K562 (cell line): ENCODE data around the gene RIC3. TPM values are rescaled to one million over a fixed set of nuclear protein-coding genes. Genes with fewer than 3 reads are reported as not detected.

Experiments used
- ATAC-seq: fragments of 200-7000 bp; cut with Tn5 transposase; 3 replicates; pipeline ENCODE4 v1.9.1; 2020; ENCODE audit warnings: moderate library complexity
- BruUV-seq: library from RNA; stranded (reverse); fragments of 400-500 nt; replicated peaks from 2 replicates; lab custom pipeline; 2021; lab: Mats Ljungman, UMichigan
- CTCF ChIA-PET: fragments of 300-600 bp; formaldehyde crosslinking; extraction: SDS; loops from one replicate; lab custom pipeline; 2021; ENCODE audit warnings: low intra/inter-chr PET ratio; lab: Yijun Ruan, JAX
- POLR2A ChIA-PET: fragments of 300-600, 350-650 bp; sonication (Branson Sonifier 250); formaldehyde crosslinking; extraction: SDS; loops from one replicate; lab custom pipeline; 2021; ENCODE audit warnings: antibody characterized with exemption, inconsistent platforms; lab: Yijun Ruan, JAX
- DNase-seq, 4 experiments: peaks; one replicate each; pipeline versions ENCODE4 v3.0.0 to v3.0.0-alpha.2; 2011 to 2018; ENCODE audit warnings: low spot score in 3 of 4, mixed read lengths in 3 of 4; ENCODE audit errors: extremely low read depth in 1 of 4
- FAIRE-seq: peaks from 2 replicates; lab custom pipeline; 2011; peaks lifted over from hg19 to GRCh38; lab: Jason Lieb, UNC
- H2AFZ ChIP-seq: 2 replicates; pipeline ENCODE4 v1.6.0; 2011; ENCODE audit warnings: low read depth, low read length, control low read depth, inconsistent platforms
- H3K27ac ChIP-seq: fragments of 200-600 bp; 3 replicates; pipeline ENCODE4 v1.8.0; 2011; ENCODE audit warnings: low read depth, mild to moderate bottlenecking, control low read depth, inconsistent platforms, low read length, moderate library complexity, mixed read lengths; ENCODE audit errors: extremely low read depth
- H3K27me3 ChIP-seq, 2 experiments: fragments of 300-600 bp in 1 of 2; 2 replicates in 1 of 2; 3 replicates in 1 of 2; pipeline versions ENCODE4 v1.6.0 to v1.8.0; 2011; ENCODE audit warnings: inconsistent platforms in 2 of 2, low read length in 2 of 2, mild to moderate bottlenecking in 1 of 2, mixed read lengths in 1 of 2, moderate library complexity in 1 of 2; ENCODE audit not compliant: control insufficient read depth in 2 of 2, insufficient read depth in 2 of 2
- H3K36me3 ChIP-seq: fragments of 300-600 bp; 3 replicates; pipeline ENCODE4 v1.8.0; 2011; ENCODE audit warnings: mild to moderate bottlenecking, low read length, inconsistent platforms; ENCODE audit not compliant: control insufficient read depth, insufficient read depth
- H3K4me1 ChIP-seq, 2 experiments: fragments of 200-600 bp in 1 of 2; replicated peaks in 1 of 2; 2 replicates in 1 of 2; 3 replicates in 1 of 2; pipeline versions ENCODE4 v1.5.1 to v1.8.0; 2011; ENCODE audit warnings: inconsistent platforms in 2 of 2, low read length in 2 of 2, mild to moderate bottlenecking in 1 of 2, mixed read lengths in 1 of 2, moderate library complexity in 1 of 2; ENCODE audit not compliant: control insufficient read depth in 2 of 2, insufficient read depth in 2 of 2
- H3K4me2 ChIP-seq: 2 replicates; pipeline ENCODE4 v1.6.1; 2011; ENCODE audit warnings: low read length, control low read depth, inconsistent platforms, mixed read lengths; ENCODE audit not compliant: insufficient read depth
- H3K4me3 ChIP-seq: fragments of 200-600 bp; sonication (generic), shearing (Covaris generic); 2 replicates; pipeline ENCODE4 v1.5.1; 2016; ENCODE audit warnings: control low read depth, inconsistent platforms
- H3K79me2 ChIP-seq: fragments of 200-600 bp; 3 replicates; pipeline ENCODE4 v1.8.0; 2011; ENCODE audit warnings: low read length, inconsistent platforms; ENCODE audit not compliant: control insufficient read depth, insufficient read depth
- H3K9ac ChIP-seq, 2 experiments: 2 replicates each; pipeline versions ENCODE4 v1.6.0 to v1.6.1; 2011; ENCODE audit warnings: low read depth in 2 of 2, low read length in 2 of 2, control low read depth in 1 of 2, inconsistent platforms in 1 of 2, mild to moderate bottlenecking in 1 of 2, mixed read lengths in 1 of 2; ENCODE audit not compliant: insufficient read depth in 1 of 2
- H3K9me1 ChIP-seq: one replicate; pipeline ENCODE4 v1.6.0; 2011; ENCODE audit warnings: inconsistent platforms, mild to moderate bottlenecking, low read length, moderate library complexity; ENCODE audit not compliant: control insufficient read depth, insufficient read depth
- H3K9me3 ChIP-seq: replicated peaks from 2 replicates; pipeline ENCODE4 v1.5.1; 2011; ENCODE audit warnings: low read depth, low read length, inconsistent platforms; ENCODE audit not compliant: control insufficient read depth, insufficient read depth
- H4K20me1 ChIP-seq: replicated peaks from 2 replicates; pipeline ENCODE4 v1.6.1; 2011; ENCODE audit warnings: low read length, inconsistent platforms, mixed read lengths; ENCODE audit not compliant: control insufficient read depth, insufficient read depth
- CAMTA2 ChIP-seq: fragments of 250-450 bp; sonication (Bioruptor Pico); conservative IDR thresholded peaks from 2 replicates; pipeline ENCODE4 v1.5.1; 2022
- DMBX1 ChIP-seq: fragments of 250-450 bp; sonication (Bioruptor Pico); IDR thresholded peaks from 2 replicates; pipeline ENCODE4 v1.8.0; 2022; ENCODE audit warnings: inconsistent platforms, mild to moderate bottlenecking, moderate library complexity, borderline replicate concordance
- GABPA ChIP-seq: fragments of 200-800 bp; sonication (Bioruptor generic); conservative IDR thresholded peaks from 2 replicates; pipeline ENCODE4 v1.6.1; 2016; ENCODE audit warnings: low read depth, missing genetic modification characterization, missing compliant biosample characterization
- MTA2 ChIP-seq: fragments of 450-650 bp; IDR thresholded peaks from 2 replicates; pipeline ENCODE4 v1.6.1; 2016; ENCODE audit warnings: low read depth
- NR2C1 ChIP-seq, 2 experiments: fragments of 450-650 bp; IDR thresholded peaks; 2 replicates each; pipeline ENCODE4 v1.6.1; 2017; ENCODE audit warnings: mild to moderate bottlenecking in 2 of 2, antibody characterized with exemption in 1 of 2, inconsistent platforms in 1 of 2, missing compliant biosample characterization in 1 of 2, missing genetic modification characterization in 1 of 2
- SMAD1 ChIP-seq: fragments of 150-350 bp; IDR thresholded peaks from 2 replicates; pipeline ENCODE4 v1.6.1; 2014; ENCODE audit warnings: low read length, low read depth; ENCODE audit not compliant: partially characterized antibody
- STAT5A ChIP-seq: IDR thresholded peaks from 2 replicates; pipeline ENCODE4 v1.6.1; 2012; ENCODE audit warnings: low read length, inconsistent platforms, borderline replicate concordance
- TCFL5 ChIP-seq: fragments of 250-450 bp; sonication (Bioruptor Pico); conservative IDR thresholded peaks from 2 replicates; pipeline ENCODE4 v1.6.1; 2021; ENCODE audit warnings: mild to moderate bottlenecking, moderate library complexity, matching md5 sums
- ZNF408 ChIP-seq: fragments of 250-450 bp; sonication (Bioruptor Pico); IDR thresholded peaks from 2 replicates; pipeline ENCODE4 v1.4.0; 2020; ENCODE audit warnings: low read depth, mild to moderate bottlenecking, moderate library complexity
- WGBS: fragments of 100-300 bp; shearing (Covaris generic); methylation state at CpG from one replicate; pipeline ENCODE4 v1.1.6; 2016; ENCODE audit warnings: low coverage, mixed read lengths; ENCODE audit not compliant: insufficient coverage; ENCODE audit errors: missing lambda C conversion rate; 5-methylcytosine and 5-hydroxymethylcytosine counted together
- in situ Hi-C: fragments of 300-500 bp; cut with MboI; formaldehyde crosslinking; loops from 4 replicates; pipeline ENCODE4 v1.15.0; 2018; ENCODE audit warnings: inconsistent platforms, mixed read lengths
- intact Hi-C: fragments of 100-400 bp; cut with micrococcal nuclease; formaldehyde crosslinking; loops from 2 replicates; pipeline ENCODE4 v1.14.2; 2022
- polyA plus RNA-seq, 8 experiments: library from polyadenylated mRNA; depleted of rRNA in 4 of 8; stranded (reverse) in 5 of 8; unstranded in 3 of 8; fragments of >200 nt; fragmentation: Nextera tagmentation in 2 of 8; fragmentation: Illumina TruSeq in 1 of 8; extraction: Ambion mirVana in 2 of 8; extraction: Trizol in 1 of 8; gene quantifications; 2 replicates each; pipeline versions ENCODE4 v1.2.1 to v1.2.3, GENCODE V29; 2011 to 2014; ENCODE audit warnings: inconsistent platforms in 1 of 8, missing spikeins in 1 of 8
- total RNA-seq, 7 experiments: library from RNA; depleted of rRNA in 6 of 7; stranded (reverse); fragments of >200 nt in 6 of 7; fragmentation: Illumina TruSeq in 2 of 7; extraction: Trizol in 2 of 7; gene quantifications; 2 replicates each; pipeline versions ENCODE4 v1.2.1 to v1.2.3, GENCODE V29; 2011 to 2021; ENCODE audit warnings: low replicate concordance in 1 of 7
- TF ChIP-seq, protein P1 (sequence below): sonication (generic); formaldehyde crosslinking; IDR thresholded peaks from 2 replicates; pipeline ENCODE4 v1.8.1; 2022; ENCODE audit warnings: missing genetic modification reagents

RIC3 gene
- total and polyA plus RNA-seq, 9 of the 15 experiments (the other 6 are each of a cell fraction or from before 2014, with no cell fraction given): 0.03 to 0.16 (median 0.05) TPM; not detected in 4

DNA sequence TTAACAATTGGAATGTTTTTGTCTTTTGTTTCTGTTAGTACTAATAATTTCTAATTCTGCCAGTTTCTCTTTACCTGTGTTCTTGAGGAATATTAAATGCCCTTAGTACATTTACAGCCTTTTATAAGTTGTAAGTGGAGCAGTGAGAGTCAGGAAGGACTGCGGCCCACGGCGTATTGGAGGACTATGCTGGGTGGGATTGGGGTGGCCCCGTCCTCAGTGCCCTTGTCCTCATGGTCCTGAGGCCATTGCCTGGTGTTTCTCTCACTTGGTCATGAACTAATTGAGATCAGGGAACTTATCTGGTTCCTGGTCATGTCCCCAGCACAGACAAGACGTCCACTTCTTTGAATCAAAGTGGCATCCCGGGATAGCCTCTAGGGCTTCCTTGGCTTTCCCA, 84.5 kb downstream of the RIC3 start (continued):
- TF ChIP-seq, protein P1, sequence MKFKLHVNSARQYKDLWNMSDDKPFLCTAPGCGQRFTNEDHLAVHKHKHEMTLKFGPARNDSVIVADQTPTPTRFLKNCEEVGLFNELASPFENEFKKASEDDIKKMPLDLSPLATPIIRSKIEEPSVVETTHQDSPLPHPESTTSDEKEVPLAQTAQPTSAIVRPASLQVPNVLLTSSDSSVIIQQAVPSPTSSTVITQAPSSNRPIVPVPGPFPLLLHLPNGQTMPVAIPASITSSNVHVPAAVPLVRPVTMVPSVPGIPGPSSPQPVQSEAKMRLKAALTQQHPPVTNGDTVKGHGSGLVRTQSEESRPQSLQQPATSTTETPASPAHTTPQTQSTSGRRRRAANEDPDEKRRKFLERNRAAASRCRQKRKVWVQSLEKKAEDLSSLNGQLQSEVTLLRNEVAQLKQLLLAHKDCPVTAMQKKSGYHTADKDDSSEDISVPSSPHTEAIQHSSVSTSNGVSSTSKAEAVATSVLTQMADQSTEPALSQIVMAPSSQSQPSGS (CRISPR knock-in tag): no peak
- TF ChIP-seq GABPA (tag): no peak
- TF ChIP-seq, all 486 proteins: peak for 0

DNA sequence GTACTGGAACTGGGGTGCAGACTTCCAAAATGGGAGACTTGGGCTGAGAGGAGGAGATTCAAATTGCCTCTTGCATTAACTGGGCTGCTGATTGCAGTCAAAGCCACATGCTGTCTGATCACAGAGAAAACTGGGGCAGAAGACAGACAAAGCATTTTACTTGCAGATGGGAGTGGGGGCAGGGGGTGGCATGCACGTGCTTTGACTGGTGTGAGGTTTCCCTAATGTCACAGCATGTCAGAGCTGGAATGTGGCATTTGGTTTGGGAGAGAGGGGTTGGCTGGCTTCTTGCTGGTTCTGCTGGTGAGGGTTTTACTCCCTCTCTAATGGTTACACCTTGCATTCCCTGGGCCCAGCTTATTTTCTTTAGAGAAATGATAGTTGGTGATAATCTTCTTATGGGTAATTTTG, 84.9 kb downstream of the RIC3 start:
- 0% methylated on average over 1 of the region's 1 CpG for WGBS
- Histone ChIP-seq H3K79me2 (no peaks in the 10 kb centered on the region), H3K27me3 (peaks cover 0 to 66% of the 10 kb centered on the region in 2 experiments; a peak in 3 of 5 replicates), H3K4me1 (no peaks in the 10 kb centered on the region), H3K9me3 (no peaks in the 10 kb centered on the region), H3K27ac (no peak overlapping the region), H3K9me1 (no peaks in the 10 kb centered on the region), H3K4me2 (no peak overlapping the region), H4K20me1 (no peaks in the 10 kb centered on the region), H2AFZ (no peak overlapping the region), H3K9ac (no peak overlapping the region), H3K36me3 (no peaks in the 10 kb centered on the region), H3K4me3 (no peak overlapping the region)
- ChIA-PET CTCF (no interaction called here), POLR2A (no interaction called here)
- ATAC-seq (no peak), DNase-seq (no peak), FAIRE-seq (no peak)
- TF ChIP-seq CAMTA2 (CRISPR knock-in tag) (no peak), ZNF408 (no peak), DMBX1 (no peak), MTA2 (no peak), SMAD1 (no peak), STAT5A (no peak), TCFL5 (CRISPR knock-in tag) (no peak), NR2C1 (IDR thresholded peaks at IDR 0.05) (no peak), NR2C1 (tag; IDR thresholded peaks at IDR 0.05) (no peak)
- in situ Hi-C loops: no loop called here
- BruUV-seq: no TSS peak
- intact Hi-C loops: no loop called here
